HG02798 (cell line): ENCODE measurements around the gene XPNPEP3.
"Not testable (repeated sequence)": the region's sequence is repeated elsewhere in the genome, so short reads cannot be mapped to it uniquely, and the experiment has no call there.

Experiments
- ATAC-seq: cut with Tn5 transposase; IDR thresholded peaks from one replicate; pipeline ENCODE4 v1.9.1; 2021; ENCODE audit warnings: mild to moderate bottlenecking; ENCODE audit not compliant: unreplicated experiment, poor library complexity

XPNPEP3 gene

GRCh38 chr22:40856513-40857308, at the start of gene XPNPEP3, which contains the start of gene ST13:
TSS of gene XPNPEP3 (plus strand) at chr22:40857148. CDS start at chr22:40857182, 34 bp downstream.
TSS of gene ST13 (minus strand) at chr22:40856639. CDS start at chr22:40856540, 99 bp downstream.
- ATAC-seq: peak; percentile 92

DNA sequence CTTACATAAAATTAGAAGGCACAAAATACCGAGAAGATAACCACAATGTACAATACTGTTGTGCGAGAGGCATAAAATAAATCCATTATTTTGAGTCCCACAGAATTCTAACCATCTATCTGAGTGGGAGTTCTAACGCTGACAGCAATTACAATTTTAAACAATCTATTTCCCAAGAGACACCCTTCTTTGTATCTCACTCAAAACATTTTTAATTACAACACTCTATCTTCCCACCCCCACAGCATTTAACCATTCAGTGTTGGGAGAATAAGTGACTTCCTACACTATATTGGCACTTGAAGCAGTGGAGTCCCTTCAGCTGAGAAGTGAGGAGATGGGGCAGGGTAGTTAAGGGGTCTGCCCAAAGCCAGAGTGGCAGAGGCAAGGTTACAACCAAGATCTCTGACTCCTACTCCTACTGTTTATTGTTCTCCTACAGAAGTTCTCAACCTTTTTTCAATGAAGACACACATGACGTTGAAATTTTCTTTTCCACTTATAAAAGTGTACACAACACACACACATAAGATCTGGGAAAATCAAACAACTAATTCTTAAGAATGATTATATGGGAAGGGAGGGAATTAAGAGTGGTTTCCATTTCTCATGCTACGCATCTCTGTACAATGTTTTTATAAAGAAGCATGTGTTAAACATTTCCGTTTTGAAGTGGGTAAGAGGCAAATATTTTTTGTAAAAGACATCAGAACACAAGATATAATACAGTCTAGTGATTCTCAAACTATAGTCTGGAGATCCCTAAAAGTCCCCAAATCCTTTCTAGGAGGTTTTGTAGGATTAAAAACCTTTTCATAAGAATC, 48.7 kb upstream of the XPNPEP3 start:
- ATAC-seq: no peak

DNA sequence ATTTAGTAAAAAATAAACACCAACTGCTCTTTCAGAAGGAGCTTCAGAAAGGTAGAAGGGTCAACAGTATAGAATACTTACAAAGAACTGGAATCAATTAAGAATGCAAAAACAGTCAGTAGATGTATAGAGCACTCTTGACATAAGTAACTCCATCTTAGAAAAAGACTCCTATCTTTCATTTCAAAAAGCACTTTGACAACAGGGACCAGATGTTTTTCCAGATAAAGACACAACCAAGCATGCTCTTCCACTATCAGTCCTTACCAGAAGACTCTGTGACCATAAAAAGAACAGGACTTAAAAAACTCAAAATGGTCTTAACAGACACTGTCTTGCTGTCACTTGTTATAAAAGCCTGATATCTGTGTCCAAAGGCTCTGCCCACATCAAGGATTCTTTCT, 43.0 kb upstream of the XPNPEP3 start:
- ATAC-seq: no peak

DNA sequence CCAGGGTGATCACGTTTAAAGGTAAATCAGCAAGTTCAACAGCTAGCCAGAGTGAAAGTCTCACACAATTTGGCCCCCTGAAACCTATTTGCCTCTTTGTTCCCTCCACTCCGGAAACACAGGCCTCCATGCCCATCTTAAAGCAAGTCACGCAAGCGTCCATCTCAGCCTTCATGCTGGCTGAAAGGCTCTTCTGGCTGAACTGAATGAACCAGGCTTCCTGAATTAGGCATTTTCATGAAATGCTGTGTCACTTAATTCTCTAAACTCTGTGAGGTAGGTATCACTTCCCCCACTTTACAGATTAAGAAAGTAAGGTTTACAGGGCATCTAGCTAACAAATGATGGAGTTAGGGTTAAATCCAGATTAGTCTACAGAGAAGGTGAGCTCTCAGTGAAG, 39.2 kb upstream of the XPNPEP3 start:
- no peak for ATAC-seq

DNA sequence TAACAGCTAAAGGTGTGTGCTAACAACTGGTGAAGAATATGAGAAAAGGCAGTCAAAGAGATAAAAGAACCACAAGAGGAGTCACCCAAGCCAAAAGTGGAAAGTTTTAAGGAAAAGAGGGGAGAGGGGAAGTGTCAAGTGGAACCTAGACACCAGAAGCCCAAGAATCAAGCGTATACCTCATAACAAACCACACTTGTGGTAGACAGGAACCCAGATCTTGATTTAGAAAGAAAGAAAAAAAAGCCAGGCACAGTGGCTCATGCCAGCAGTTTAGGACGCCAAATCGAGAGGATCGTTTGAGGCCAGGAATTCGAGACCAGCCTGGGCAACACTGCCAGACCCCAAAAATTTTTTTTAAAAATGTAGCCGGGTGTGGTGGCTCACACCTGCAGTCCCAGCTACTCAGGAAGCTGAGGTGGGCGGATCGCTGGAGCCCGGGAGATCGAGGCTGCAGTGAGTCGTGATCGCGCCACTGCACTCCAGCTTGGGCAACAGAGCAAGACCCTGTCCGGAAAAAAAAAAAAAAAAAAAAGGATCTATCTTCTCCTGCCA, 38.7 kb upstream of the XPNPEP3 start:
- no peak for ATAC-seq

GRCh38 chr22:40818747-40819598, 38.0 kb upstream of the XPNPEP3 start, which contains the start of gene SLC25A17:
TSS of gene SLC25A17 (minus strand) at chr22:40819346. CDS start at chr22:40819248, 98 bp downstream.
- ATAC-seq: peak; percentile 89

DNA sequence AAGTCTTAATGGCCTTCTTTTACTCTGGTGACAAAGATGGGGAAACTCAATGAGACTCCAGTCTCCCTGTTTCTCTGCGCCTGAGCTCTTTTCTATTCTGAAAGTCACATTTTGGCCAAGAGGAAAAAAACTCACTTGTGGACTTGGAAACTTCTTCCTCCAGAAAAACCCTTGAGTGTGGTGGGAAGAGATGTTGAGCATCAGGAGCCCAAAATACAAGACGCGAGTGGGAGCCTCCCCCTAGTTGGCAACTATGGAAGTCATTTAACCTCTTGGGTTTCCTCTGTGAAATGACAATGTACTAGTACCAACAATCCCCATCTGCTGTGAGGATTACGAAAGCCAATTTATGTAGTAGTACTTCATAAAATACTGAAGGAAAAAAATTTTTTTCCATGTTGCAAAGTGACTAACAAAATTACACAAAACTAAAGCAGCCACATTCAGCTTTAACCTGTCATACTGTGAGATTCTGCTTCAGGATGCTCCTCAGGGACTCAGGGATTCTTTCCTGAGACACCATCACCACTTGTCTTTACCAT, 37.3 kb upstream of the XPNPEP3 start:
- ATAC-seq: no peak

DNA sequence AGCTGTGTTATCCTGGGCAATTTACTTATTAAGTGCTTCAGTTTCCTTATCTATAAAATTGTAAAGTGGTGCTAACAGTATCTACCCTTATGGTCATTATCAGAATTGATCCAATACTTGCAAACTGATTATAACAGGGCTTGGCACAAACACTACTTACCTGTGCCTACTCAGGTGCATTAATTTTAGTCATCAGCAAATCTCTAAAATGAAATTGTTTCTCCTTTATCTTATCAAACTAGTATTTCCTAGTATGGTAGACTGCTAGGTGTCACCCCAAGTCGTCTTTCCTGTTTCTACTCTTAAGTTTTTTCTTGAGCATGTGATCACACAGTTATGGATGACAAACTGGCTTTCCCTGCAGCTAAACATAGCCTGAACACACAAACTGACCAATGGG, 33.5 kb upstream of the XPNPEP3 start:
- no peak for ATAC-seq

DNA sequence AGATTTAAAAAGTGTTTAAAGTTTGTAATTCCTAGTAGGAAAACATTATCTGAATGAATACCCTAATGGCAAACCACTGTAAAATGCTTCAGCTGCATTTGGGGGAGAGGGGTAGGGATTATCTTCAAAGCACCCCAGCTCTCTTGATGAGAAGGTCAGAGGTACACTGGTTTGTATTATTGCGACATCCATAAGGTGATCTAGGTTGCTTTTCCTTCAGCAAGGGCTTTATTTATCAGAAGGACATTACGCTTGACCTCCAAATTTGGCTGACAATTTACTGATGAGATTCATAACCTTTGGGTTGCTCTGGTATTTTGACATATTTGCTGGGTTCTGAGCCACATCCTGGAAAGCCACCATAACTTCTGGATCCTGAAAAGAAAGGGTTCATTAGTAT, 30.7 kb upstream of the XPNPEP3 start:
- not testable (repeated sequence) for ATAC-seq

DNA sequence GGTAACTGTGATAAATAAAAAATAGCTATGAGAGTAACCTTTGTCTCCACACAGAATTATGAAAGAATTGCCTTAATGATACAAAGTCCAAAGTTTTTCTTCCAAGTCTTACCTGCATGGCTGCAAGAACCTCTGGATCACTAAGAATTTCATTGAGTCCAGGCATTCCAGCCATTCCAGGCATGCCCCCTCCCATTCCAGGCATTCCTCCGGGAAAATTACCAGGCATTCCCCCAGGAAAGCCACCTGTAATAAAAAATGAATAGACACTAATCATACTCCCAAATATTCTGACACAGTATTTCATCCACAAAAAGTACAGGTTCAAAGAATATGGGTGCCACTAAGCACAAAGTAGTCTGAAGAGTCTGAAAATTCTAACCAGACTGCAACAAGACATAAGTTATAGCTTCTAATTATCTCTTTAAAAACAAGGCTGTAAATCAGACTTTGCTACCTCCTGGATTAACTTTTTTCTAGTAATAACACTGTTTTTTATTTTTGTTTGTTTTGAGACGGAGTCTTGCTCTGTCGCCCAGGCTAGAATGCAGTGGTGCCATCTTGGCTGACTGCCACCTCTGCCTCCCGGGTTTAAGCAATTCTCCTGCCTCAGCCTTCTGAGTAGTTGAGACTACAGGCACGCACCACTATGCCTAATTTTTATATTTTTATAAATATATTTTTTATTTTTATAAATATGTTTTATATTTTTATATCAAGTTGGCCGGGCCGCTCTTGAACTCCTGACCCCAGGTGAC, 29.8 kb upstream of the XPNPEP3 start:
- no peak for ATAC-seq

DNA sequence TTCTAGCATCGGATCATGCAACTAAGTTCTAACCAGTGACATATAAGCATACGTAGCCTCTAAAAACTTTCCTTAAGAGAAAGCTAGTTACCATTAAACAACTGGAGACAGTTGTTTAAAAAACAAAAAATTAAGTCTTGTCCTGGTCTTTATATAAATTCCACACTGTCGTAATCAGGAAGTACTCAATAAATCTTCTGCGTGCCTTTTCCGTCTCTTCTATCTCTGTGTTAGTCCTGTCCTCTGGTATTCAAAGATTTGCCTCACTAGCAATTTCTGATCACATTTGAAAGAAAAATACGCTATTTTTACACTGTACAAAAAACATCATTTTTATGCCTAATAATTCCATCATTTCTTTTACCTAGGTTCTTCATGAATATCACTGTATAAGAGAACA, 27.8 kb upstream of the XPNPEP3 start:
- no peak for ATAC-seq

DNA sequence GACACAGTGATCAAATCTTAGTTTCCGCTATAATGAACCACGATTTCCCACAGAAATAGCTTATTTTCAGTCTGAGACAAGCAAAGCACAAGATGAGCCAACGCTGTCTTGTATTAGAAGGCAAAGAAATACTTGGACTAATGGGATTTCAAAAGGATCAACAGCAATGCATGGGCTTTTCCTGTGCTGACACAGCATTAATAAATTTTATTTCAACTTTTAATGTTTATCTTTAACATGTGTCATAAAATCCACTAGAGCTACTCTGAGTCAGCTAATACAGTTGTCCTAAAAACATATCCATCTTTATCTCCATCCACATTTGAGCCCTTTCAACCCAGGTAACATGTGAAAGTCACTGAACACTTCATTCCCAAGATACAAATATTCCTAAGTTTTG, 22.3 kb upstream of the XPNPEP3 start:
- no peak for ATAC-seq

- no peak for ATAC-seq
These were observed 18.5 kb upstream of the XPNPEP3 start for GRCh38 chr22:40838486-40838885.

DNA sequence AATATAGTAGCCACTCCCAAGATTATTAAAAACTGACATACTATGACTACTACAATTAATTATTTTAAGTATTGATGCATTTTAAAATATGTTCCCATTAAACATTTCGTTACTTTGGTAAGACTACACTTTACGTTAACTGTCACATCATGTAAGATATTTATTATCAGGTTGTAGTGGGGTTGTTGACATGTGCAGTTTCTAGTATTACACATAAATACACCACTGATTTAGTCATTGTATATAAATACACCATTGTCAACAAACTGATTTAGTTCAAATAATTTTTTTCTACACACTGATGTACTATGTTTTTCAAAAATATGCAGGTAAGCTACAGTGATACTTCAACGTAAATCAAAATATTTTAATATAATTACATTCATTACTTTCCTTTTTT, 12.0 kb upstream of the XPNPEP3 start:
- ATAC-seq: no peak

- ATAC-seq: not testable (repeated sequence)
These were observed 11.1 kb upstream of the XPNPEP3 start for GRCh38 chr22:40845816-40846215.

DNA sequence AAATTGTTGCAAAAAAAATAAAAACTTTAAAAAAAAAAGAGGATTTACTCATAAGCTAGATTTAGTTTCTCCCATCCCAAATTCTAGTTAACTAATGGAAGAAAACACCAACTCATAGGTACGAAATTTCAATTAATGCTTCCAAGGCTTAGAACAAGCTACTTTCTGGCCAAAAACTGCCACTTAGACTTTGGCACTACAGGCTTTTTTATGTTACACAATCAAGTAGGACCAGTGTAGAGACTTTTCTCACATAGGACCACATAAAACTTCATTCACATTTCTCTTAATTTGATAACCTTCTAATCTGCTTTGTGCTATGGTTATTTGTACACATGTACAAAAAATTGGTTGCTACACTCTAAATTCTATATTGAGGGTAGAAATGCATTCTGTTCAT, 3.6 kb upstream of the XPNPEP3 start:
- no peak for ATAC-seq

DNA sequence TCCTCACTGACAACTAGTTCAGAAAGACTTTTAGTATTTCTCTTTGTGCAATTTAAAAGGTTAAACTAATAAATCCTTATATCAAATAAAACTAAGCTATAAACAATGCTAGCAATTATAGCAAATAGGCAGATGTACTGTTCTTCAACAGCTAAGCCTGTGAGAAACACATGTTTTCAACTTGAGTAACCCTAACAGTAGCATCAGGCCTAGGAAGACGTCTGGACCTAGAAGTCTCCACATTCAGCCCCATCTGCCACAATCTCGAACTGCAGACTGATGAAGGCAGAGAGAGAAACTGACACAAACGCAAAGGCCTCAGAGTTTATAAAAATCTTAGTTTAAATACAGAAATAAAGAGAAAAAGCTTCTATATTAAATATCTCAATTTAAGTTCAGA, 3.0 kb upstream of the XPNPEP3 start:
- no peak for ATAC-seq

- no peak for ATAC-seq
These were observed 1.6 kb upstream of the XPNPEP3 start for GRCh38 chr22:40855071-40855978.
